ENCODE results near the gene DCAF7. TPM values are rescaled to one million over a fixed set of nuclear protein-coding genes. Genes with fewer than 3 reads are reported as not detected.

DCAF7 gene, protein sequence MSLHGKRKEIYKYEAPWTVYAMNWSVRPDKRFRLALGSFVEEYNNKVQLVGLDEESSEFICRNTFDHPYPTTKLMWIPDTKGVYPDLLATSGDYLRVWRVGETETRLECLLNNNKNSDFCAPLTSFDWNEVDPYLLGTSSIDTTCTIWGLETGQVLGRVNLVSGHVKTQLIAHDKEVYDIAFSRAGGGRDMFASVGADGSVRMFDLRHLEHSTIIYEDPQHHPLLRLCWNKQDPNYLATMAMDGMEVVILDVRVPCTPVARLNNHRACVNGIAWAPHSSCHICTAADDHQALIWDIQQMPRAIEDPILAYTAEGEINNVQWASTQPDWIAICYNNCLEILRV
- 134 and 135 TPM in 2 replicates for total RNA-seq
- long read RNA-seq, full-length matches to known transcripts, result 235 of 299 reads
- long read RNA-seq, partial matches to known transcripts, result 22 of 299 reads
- long read RNA-seq, other reads (novel, unspliced or antisense), result 42 of 299 reads

DNA sequence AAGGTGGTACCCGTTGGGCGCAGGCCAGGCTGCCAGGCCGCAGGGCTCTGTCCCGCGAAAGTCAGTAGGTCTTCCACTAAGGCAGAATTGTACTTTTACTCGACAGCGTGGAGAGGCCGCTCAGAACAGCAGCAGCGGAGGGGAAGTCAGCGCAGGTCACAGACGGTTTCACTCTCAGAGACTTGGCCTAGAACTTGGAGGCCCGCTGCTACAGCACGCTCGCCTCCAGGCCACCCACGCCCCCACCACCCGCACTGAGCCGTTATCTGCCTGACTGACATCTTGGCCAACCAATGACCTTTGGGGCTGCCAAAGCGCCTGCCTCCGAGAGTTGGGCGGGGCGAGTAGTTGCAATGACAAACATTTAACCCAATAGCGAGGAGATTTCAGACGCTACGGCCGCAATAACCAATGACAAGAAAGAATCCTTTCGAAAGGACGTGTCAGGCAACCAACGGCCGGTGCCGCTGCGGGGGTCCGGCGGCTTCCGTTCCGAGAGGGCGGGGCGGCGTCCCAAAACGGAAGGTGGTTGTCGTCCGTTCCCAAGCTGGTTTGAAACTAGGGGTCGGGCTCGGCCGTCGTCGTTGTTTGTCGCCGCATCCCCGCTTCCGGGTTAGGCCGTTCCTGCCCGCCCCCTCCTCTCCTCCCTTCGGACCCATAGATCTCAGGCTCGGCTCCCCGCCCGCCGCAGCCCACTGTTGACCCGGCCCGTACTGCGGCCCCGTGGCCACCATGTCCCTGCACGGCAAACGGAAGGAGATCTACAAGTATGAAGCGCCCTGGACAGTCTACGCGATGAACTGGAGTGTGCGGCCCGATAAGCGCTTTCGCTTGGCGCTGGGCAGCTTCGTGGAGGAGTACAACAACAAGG lies at the start of gene DCAF7:
TSS of gene DCAF7 (plus strand) at position 532 of the 871 bp plus-strand sequence. CDS start at position 733, 201 bp downstream.
- Mint-ChIP-seq H3K27ac (peak within 1 kb of the TSS; percentile 99), H3K36me3 (ENCODE audit: insufficient read depth) (no peaks in the 10 kb centered on the region), H3K9me3 (ENCODE audit: low read depth) (no peaks in the 10 kb centered on the region), H3K4me1 (ENCODE audit: low read depth) (peaks cover 13% of the 10 kb centered on the region), H3K27me3 (no peaks in the 10 kb centered on the region), H3K4me3 (ENCODE audit: low read depth) (peak within 1 kb of the TSS; percentile 98)
- peak; percentile 97 for DNase-seq (ENCODE audit: low spot score, unreplicated experiment)
- TF ChIP-seq CTCF (IDR thresholded peaks at IDR 0.05; ENCODE audit: unreplicated experiment), result no peak

GRCh38 chr17:63500543-63501390 lies 49.5 kb upstream of the DCAF7 start:
- no peaks in the 10 kb centered on the region for H3K9me3 Mint-ChIP-seq (ENCODE audit: low read depth)
- peaks cover 12% of the 10 kb centered on the region for H3K4me1 Mint-ChIP-seq (ENCODE audit: low read depth)
- DNase-seq (ENCODE audit: low spot score, unreplicated experiment), result no peak
- no peak for TF ChIP-seq CTCF (IDR thresholded peaks at IDR 0.05; ENCODE audit: unreplicated experiment)
- H3K27ac Mint-ChIP-seq, result no peak overlapping the region
- H3K36me3 Mint-ChIP-seq (ENCODE audit: insufficient read depth), result no peaks in the 10 kb centered on the region
- H3K27me3 Mint-ChIP-seq, result peaks cover 30% of the 10 kb centered on the region
- H3K4me3 Mint-ChIP-seq (ENCODE audit: low read depth), result no peak overlapping the region

GRCh38 chr17:63503341-63503705 lies 47.0 kb upstream of the DCAF7 start:
- Mint-ChIP-seq H3K27me3 (peaks cover 31% of the 10 kb centered on the region), H3K9me3 (ENCODE audit: low read depth) (no peaks in the 10 kb centered on the region), H3K4me3 (ENCODE audit: low read depth) (no peak overlapping the region), H3K36me3 (ENCODE audit: insufficient read depth) (no peaks in the 10 kb centered on the region), H3K27ac (no peak overlapping the region), H3K4me1 (ENCODE audit: low read depth) (peaks cover 12% of the 10 kb centered on the region)
- no peak for TF ChIP-seq CTCF (IDR thresholded peaks at IDR 0.05; ENCODE audit: unreplicated experiment)
- no peak for DNase-seq (ENCODE audit: low spot score, unreplicated experiment)

GRCh38 chr17:63504261-63504660 lies 46.0 kb upstream of the DCAF7 start:
- no peaks in the 10 kb centered on the region for H3K9me3 Mint-ChIP-seq (ENCODE audit: low read depth)
- H3K27me3 Mint-ChIP-seq, result peaks cover 34% of the 10 kb centered on the region
- no peaks in the 10 kb centered on the region for H3K36me3 Mint-ChIP-seq (ENCODE audit: insufficient read depth)
- peaks cover 7% of the 10 kb centered on the region for H3K4me1 Mint-ChIP-seq (ENCODE audit: low read depth)
- no peak for DNase-seq (ENCODE audit: low spot score, unreplicated experiment)
- no peak for TF ChIP-seq CTCF (IDR thresholded peaks at IDR 0.05; ENCODE audit: unreplicated experiment)
- H3K27ac Mint-ChIP-seq, result no peak overlapping the region
- no peak overlapping the region for H3K4me3 Mint-ChIP-seq (ENCODE audit: low read depth)
